PC-9 (cell line): ENCODE results near the gene ZFR2.

Source experiments
- CTCF ChIP-seq: fragments of 200-600 bp; sonication (generic); conservative IDR thresholded peaks from 2 replicates; pipeline ENCODE4 v1.6.1; 2017; ENCODE audit warnings: mixed run types, antibody characterized with exemption, mild to moderate bottlenecking, moderate library complexity
- EZH2 ChIP-seq: fragments of 200-600 bp; sonication (generic); IDR thresholded peaks from 2 replicates; pipeline ENCODE4 v1.8.0; 2017; ENCODE audit warnings: antibody characterized with exemption, low read depth

DNA sequence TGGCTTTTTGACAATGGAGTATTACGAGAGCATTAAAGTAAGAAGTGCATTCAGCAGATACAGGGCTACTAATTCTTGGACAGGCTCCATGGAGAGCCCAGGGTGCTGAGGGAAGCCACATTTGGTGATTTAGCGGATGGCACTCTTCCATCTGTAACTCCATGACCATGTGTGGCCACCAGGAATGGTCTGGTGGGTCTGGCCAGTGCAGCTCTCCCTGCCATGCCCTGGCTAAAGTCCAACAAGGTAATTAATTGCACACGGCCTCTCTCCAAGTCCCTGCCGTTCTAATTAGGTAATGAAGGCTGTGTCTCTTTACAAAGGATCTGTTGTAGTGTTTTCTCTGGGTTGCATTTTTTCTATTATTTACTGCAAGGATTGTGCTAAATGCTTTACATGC is 4.3 kb upstream of the ZFR2 start:
- TF ChIP-seq CTCF (no peak), EZH2 (no peak)
